Raji (cell line): ENCODE data around the gene TAS2R3.

Source experiments
- POLR2A ChIP-seq: IDR thresholded peaks from 2 replicates; pipeline ENCODE4 v1.6.1; 2011; ENCODE audit warnings: low read depth, low read length, control low read depth; ENCODE audit not compliant: insufficient read depth

Gene TAS2R3

DNA sequence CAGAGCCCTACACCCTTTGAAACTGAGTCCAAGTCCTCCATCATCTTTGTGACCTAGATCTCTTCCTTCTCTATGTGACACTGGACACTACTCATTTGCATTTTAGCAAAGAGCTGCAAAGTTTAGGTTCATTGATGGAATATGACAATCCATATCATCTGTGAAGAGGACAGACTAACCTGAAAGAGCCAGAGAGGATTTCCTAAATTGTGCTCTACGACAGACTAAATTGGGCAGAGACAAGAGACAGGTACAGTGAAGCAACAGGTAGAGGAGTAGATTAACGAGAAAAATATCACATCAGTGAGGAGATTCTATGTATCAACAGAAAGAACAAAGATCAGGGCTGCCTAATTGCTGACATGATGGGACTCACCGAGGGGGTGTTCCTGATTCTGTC is at the start of gene TAS2R3:
TSS of gene TAS2R3 (plus strand) at position 301 of the 400 bp plus-strand sequence. CDS start at position 363, 62 bp downstream.
- no peak for TF ChIP-seq POLR2A

DNA sequence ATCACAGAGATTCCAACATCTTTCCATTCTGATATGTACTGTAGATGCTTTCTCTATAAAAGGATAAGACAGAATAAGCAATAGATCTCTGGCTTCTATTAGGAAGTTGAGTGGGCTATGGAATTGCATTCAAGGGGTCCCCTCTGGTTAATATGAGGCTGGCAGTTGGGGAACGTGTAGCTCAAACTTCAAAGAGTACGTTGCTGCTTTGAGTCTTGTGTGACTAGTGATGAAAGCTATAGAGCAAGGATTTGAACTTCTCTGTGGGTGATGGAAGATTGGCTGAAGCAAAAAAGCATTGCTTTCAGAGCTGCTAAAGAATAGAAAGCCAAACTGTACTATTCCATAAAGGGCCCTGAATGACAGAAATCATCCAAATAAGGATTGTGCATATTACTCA is 49.3 kb upstream of the TAS2R3 start:
- no peak for TF ChIP-seq POLR2A

DNA sequence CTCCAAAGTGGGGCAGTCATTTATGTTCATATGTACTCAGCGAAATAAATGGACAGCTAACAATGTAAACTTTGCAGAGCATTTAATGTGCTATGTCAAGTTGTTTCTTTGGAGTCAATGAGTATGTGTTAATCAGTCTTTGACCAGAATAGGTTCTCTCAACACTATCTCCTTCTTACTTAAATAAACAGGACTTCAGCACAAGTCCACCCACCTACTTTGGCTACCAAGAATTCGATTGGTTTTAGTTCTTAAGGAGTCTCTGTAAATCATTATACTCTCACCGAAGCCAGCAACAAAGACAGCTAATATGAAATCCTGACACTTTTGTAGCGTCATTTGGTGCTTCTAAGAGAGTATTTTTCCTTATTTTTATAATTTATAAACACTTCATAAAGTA is 48.9 kb upstream of the TAS2R3 start:
- no peak for TF ChIP-seq POLR2A

- no peak for TF ChIP-seq POLR2A
Measured at GRCh38 chr7:141715794-141716689, 47.9 kb upstream of the TAS2R3 start.

DNA sequence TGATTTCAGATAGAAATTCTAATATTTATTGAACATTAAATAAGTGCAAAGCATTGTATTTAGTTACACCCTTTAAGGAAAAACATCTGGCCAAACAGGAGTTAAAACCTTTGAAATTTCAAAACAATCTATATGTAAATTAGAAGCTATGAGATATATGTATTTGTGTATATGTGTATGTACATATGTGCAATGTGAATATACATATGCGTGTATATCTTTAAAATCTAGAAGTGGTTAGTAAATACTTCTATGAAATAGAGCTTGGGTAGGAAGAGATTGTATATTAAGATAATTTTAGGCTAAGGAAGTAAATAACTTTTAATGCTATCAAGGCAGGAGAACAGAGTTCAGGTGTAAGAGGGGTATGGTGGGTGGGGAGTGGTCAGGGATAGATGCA is 46.4 kb upstream of the TAS2R3 start:
- TF ChIP-seq POLR2A = no peak

DNA sequence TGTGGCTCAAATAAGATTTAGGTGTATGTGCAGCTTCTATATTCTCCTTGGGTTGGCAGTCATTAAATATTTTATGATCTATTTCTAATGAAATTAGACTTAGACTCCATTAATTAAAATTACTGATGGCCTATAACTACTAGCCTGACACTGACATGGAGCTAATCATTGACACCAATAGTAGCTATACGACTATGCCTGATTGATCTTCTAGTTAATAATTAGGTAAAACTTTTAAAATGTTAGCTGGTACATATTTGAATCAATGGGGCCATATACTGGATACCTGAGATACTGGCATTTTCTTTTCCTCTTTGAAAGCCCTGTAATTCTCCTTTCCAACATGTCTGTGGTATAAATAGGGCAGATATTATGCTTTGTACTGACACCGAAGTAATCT is 41.4 kb upstream of the TAS2R3 start:
- no peak for TF ChIP-seq POLR2A

DNA sequence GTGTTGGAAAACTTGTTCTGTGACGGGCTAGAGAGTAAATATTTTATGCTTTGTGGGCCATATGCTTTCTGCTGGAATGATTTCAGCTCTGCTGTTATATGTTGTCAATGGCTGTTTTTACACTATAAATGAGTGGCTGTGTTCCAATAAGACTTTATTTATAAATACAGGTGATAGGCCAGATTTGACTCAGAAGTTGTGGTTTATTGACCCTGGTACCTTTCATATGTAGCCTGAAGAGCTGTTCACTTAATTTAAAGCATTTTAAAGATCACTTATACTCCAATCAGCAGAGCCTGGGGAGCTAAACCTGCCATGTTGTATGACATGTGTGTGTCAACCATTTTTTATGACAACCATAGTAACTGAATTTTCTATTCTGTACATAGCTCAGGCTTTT is 34.9 kb upstream of the TAS2R3 start:
- TF ChIP-seq POLR2A = no peak

DNA sequence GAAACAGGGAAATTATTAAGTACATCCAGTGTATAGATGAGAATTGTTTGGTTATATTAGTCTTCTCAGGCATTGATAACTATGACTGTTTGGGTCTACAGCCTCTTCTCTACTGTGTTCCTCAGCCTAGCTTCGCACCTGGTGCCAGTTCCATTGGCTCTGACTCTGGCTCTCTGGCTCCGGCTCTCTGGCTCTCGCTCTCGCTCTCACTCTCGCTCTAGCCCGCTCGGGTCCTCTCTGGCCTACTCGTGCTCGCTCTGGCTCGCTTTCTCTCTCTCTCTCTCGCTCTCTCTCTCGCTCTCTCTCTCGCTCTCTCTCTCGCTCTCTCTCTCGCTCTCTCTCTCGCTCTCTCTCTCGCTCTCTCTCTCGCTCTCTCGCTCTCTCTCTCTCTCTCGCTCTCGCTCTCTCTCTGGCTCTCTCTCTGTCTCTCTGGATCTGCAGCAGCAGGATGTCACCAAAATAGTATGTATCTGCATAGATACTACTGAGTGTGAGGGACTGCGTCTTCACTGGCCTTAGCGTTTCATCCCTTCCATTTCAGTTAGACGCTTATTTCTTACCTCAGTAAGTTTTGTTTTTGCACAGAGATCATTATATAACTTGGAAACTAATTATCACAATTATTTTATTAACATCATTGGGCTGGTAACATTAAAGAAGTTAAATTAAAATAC is 32.3 kb upstream of the TAS2R3 start:
- no peak for TF ChIP-seq POLR2A

GRCh38 chr7:141737118-141737835 is 26.6 kb upstream of the TAS2R3 start:
- no peak for TF ChIP-seq POLR2A

GRCh38 chr7:141737836-141738591 is 25.9 kb upstream of the TAS2R3 start, which contains the start of gene SSBP1:
Gene SSBP1, plus strand, starts transcription at chr7:141738358. Its CDS starts 809 bp downstream, at chr7:141739167.
- peak; percentile 96 for TF ChIP-seq POLR2A

DNA sequence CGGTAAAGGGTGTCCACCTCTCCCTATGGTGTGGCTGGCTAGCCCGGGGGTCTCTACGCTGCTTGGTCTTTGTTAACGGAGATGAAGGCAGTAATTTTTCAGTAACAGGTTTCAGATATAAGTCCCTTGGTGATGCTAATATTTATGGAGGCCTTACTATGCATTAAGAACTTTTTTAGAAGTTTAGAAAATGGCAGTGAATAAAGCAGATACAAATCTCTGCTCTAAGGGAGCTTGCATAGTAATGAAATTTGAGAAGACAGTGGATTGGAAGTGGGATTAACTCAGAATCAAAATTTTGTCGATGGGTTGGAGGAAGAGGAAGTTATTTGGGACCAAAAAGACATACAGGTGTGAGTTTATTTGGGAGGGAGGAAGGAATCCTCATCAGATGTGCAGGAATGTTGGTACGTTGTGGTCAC is 25.3 kb upstream of the TAS2R3 start:
- no peak for TF ChIP-seq POLR2A

- no peak for TF ChIP-seq POLR2A
Measured at GRCh38 chr7:141739250-141739649, 24.6 kb upstream of the TAS2R3 start.

- no peak for TF ChIP-seq POLR2A
Measured at GRCh38 chr7:141742229-141742628, 21.7 kb upstream of the TAS2R3 start.

GRCh38 chr7:141744131-141744530 is 19.8 kb upstream of the TAS2R3 start:
- no peak for TF ChIP-seq POLR2A

GRCh38 chr7:141748396-141748795 is 15.5 kb upstream of the TAS2R3 start:
- no peak for TF ChIP-seq POLR2A
